ENCODE measurements around the gene PPIL4. TPM values are rescaled to one million over a fixed set of nuclear protein-coding genes. Genes with fewer than 3 reads are reported as not detected.
"Not testable (repeated sequence)": the region's sequence is repeated elsewhere in the genome, so short reads cannot be mapped to it uniquely, and the experiment has no call there.

Gene PPIL4
- total and polyA plus RNA-seq, 8 donors, result 6.5 to 14.2 (median 8.8) TPM

GRCh38 chr6:149461670-149462069 is 84.2 kb downstream of the PPIL4 start:
- no peak for ATAC-seq
- H3K27me3 ChIP-seq, result no peaks in the 10 kb centered on the region
- WGBS, 2 donors, result 65 to 67% methylated on average over 5 of the region's 5 CpGs
- H3K4me1 ChIP-seq, result no peaks in the 10 kb centered on the region
- H3K4me3 ChIP-seq, result no peak overlapping the region
- intact Hi-C loops (cut with DNase I), result no loop called here
- FAIRE-seq, result no peak
- H3K36me3 ChIP-seq, result no peaks in the 10 kb centered on the region
- H3K27ac ChIP-seq, result no peak overlapping the region
- TF ChIP-seq, protein P1, sequence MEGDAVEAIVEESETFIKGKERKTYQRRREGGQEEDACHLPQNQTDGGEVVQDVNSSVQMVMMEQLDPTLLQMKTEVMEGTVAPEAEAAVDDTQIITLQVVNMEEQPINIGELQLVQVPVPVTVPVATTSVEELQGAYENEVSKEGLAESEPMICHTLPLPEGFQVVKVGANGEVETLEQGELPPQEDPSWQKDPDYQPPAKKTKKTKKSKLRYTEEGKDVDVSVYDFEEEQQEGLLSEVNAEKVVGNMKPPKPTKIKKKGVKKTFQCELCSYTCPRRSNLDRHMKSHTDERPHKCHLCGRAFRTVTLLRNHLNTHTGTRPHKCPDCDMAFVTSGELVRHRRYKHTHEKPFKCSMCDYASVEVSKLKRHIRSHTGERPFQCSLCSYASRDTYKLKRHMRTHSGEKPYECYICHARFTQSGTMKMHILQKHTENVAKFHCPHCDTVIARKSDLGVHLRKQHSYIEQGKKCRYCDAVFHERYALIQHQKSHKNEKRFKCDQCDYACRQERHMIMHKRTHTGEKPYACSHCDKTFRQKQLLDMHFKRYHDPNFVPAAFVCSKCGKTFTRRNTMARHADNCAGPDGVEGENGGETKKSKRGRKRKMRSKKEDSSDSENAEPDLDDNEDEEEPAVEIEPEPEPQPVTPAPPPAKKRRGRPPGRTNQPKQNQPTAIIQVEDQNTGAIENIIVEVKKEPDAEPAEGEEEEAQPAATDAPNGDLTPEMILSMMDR (IDR thresholded peaks at IDR 0.05), result no peak
- no peaks in the 10 kb centered on the region for H3K9me3 ChIP-seq
- DNase-seq, result no peak

- H3K9me3 ChIP-seq; FAIRE-seq; ATAC-seq; DNase-seq; H3K4me3 ChIP-seq; H3K36me3 ChIP-seq; H3K27ac ChIP-seq; H3K4me1 ChIP-seq; intact Hi-C loops (cut with DNase I); H3K27me3 ChIP-seq: not testable (repeated sequence)
- 68 to 72% methylated on average over 3 of the region's 3 CpGs for WGBS, 2 donors
Measured at GRCh38 chr6:149460249-149460648, 85.6 kb downstream of the PPIL4 start.

DNA sequence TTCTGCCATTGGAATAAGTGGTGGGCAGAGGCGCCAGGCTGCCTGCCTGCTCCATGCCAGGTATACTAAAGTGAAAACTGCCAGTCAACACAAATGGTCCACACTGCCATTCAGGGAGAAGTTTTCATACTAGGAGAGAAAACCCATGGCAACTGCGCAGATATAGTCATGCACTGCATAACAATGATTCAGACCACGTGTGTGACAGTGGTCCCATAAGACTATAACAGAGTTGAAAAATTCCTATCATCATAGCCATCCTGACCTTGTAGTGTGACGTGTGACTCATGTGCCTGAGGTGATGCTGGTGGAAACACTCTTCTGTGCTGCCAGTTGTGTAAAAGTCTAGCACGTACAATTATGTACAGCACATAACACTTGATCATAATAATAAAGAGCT is 86.1 kb downstream of the PPIL4 start:
- TF ChIP-seq, protein P1 (IDR thresholded peaks at IDR 0.05), result no peak
- no peak overlapping the region for H3K4me3 ChIP-seq
- no peak overlapping the region for H3K27ac ChIP-seq
- FAIRE-seq (no peak), DNase-seq (no peak), ATAC-seq (no peak)
- 71 to 94% methylated on average over 5 of the region's 5 CpGs for WGBS, 2 donors
- no peaks in the 10 kb centered on the region for H3K9me3 ChIP-seq
- peaks cover 0 to 4% (median 3%) of the 10 kb centered on the region in 3 donors for H3K4me1 ChIP-seq
- H3K27me3 ChIP-seq, result no peaks in the 10 kb centered on the region
- H3K36me3 ChIP-seq, result no peaks in the 10 kb centered on the region
- intact Hi-C loops (cut with DNase I), result no loop called here

- no peak overlapping the region for H3K4me3 ChIP-seq
- ATAC-seq, result no peak
Measured at GRCh38 chr6:149458806-149459205, 87.0 kb downstream of the PPIL4 start.

DNA sequence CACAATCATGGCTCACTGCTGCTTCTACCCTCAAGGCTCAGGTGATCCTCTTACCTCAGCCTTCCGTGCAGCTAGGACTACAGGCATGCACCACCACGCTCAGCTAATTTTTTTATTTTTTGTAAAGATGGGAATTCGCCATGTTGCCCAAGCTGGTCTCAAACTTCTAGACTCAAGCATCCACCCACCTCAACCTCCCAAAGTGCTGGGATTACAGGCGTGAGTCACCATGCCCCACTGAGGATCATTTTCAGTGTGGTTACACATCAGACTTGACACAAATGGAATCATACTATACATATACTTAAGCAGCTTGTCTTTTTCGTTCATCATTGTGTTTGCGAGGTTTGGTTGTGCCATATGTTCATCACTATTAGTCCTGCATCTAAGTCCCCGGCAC is 87.6 kb downstream of the PPIL4 start:
- TF ChIP-seq, protein P1 (IDR thresholded peaks at IDR 0.05), result no peak
- no peaks in the 10 kb centered on the region for H3K9me3 ChIP-seq
- no peaks in the 10 kb centered on the region for H3K27me3 ChIP-seq
- ATAC-seq (no peak), FAIRE-seq (no peak), DNase-seq (no peak)
- no peak overlapping the region for H3K4me3 ChIP-seq
- no peaks in the 10 kb centered on the region for H3K36me3 ChIP-seq
- WGBS, 2 donors, result 89 to 96% methylated on average over 7 of the region's 7 CpGs
- no peak overlapping the region for H3K27ac ChIP-seq
- peaks cover 11 to 19% (median 13%) of the 10 kb centered on the region in 3 donors for H3K4me1 ChIP-seq
- intact Hi-C loops (cut with DNase I), result no loop called here

More at GRCh38 chr6:149458806-149459205, 87.0 kb downstream of the PPIL4 start:
- H3K36me3 ChIP-seq, result no peaks in the 10 kb centered on the region
- DNase-seq, result no peak
- no peak overlapping the region for H3K27ac ChIP-seq
- H3K27me3 ChIP-seq, result no peaks in the 10 kb centered on the region
- peaks cover 5 to 14% (median 8%) of the 10 kb centered on the region in 3 donors for H3K4me1 ChIP-seq
- TF ChIP-seq, protein P1 (IDR thresholded peaks at IDR 0.05), result no peak
- no peaks in the 10 kb centered on the region for H3K9me3 ChIP-seq
- WGBS, 2 donors, result 76 to 79% methylated on average over 1 of the region's 1 CpG
- intact Hi-C loops (cut with DNase I), result no loop called here
- FAIRE-seq, result no peak
